ENCODE data around the gene CD48. TPM values are rescaled to one million over a fixed set of nuclear protein-coding genes. Genes with fewer than 3 reads are reported as not detected.
A peak's percentile ranks its signal among the peaks of the same experiment; 100 is the strongest.

CD48 gene
- total RNA-seq, 2 donors from 2014 or later: 4.9 to 9.2 TPM

- intact Hi-C loops (cut with DNase I): loop anchor here (5.0 kb wide), 1 partner anchor 147 kb away; no protein-coding TSS in a partner anchor
- no peaks in the 10 kb centered on the region for H3K36me3 ChIP-seq
Measured at GRCh38 chr1:160679893-160680292, 31.7 kb downstream of the CD48 start.

GRCh38 chr1:160676869-160677597 is 34.6 kb downstream of the CD48 start:
- no peaks in the 10 kb centered on the region for H3K36me3 ChIP-seq
- no peak overlapping the region for H3K9ac ChIP-seq (ENCODE audit: low read depth in 2 of 2, low read length in 2 of 2)
- no peak for TF ChIP-seq CTCF (IDR thresholded peaks at IDR 0.05)
- H3K27me3 ChIP-seq: no peaks in the 10 kb centered on the region
- H3K27ac ChIP-seq: no peak overlapping the region
- intact Hi-C loops (cut with DNase I): loop anchor here (5.0 kb wide), 1 partner anchor 150 kb away; no protein-coding TSS in a partner anchor
- H3K9me3 ChIP-seq: no peaks in the 10 kb centered on the region
- DNase-seq: no peak
- H3K4me1 ChIP-seq: no peaks in the 10 kb centered on the region
- H3K4me3 ChIP-seq: no peak overlapping the region

More at GRCh38 chr1:160679893-160680292, 31.7 kb downstream of the CD48 start:
- Histone ChIP-seq H3K27ac (no peak overlapping the region), H3K9ac (ENCODE audit: low read depth in 2 of 2, low read length in 2 of 2) (no peak overlapping the region), H3K27me3 (no peaks in the 10 kb centered on the region), H3K9me3 (no peaks in the 10 kb centered on the region), H3K4me3 (no peak overlapping the region), H3K4me1 (no peaks in the 10 kb centered on the region)
- no peak for DNase-seq
- TF ChIP-seq CTCF (IDR thresholded peaks at IDR 0.05): no peak

- peak; percentile 70 for DNase-seq
- peak; percentile 62 for TF ChIP-seq CTCF (IDR thresholded peaks at IDR 0.05)
- Histone ChIP-seq H3K27ac (no peak overlapping the region), H3K4me1 (no peaks in the 10 kb centered on the region), H3K9ac (ENCODE audit: low read depth in 2 of 2, low read length in 2 of 2) (no peak overlapping the region), H3K4me3 (no peak overlapping the region), H3K9me3 (no peaks in the 10 kb centered on the region), H3K36me3 (no peaks in the 10 kb centered on the region), H3K27me3 (no peaks in the 10 kb centered on the region)
- intact Hi-C loops (cut with DNase I): loop anchor here (5.0 kb wide), 1 partner anchor 151 kb away; no protein-coding TSS in a partner anchor
Measured at GRCh38 chr1:160675641-160676410, 35.8 kb downstream of the CD48 start.

- no peaks in the 10 kb centered on the region for H3K4me1 ChIP-seq
- no peaks in the 10 kb centered on the region for H3K9me3 ChIP-seq
- no peak for DNase-seq
- TF ChIP-seq CTCF (IDR thresholded peaks at IDR 0.05): no peak
- H3K4me3 ChIP-seq: no peak overlapping the region
- H3K36me3 ChIP-seq: no peaks in the 10 kb centered on the region
- H3K27me3 ChIP-seq: no peaks in the 10 kb centered on the region
- intact Hi-C loops (cut with DNase I): no loop called here
- H3K9ac ChIP-seq (ENCODE audit: low read depth in 2 of 2, low read length in 2 of 2): no peak overlapping the region
- H3K27ac ChIP-seq: no peak overlapping the region
Measured at GRCh38 chr1:160674415-160674814, 37.2 kb downstream of the CD48 start.

GRCh38 chr1:160672789-160673695 is 38.6 kb downstream of the CD48 start:
- intact Hi-C loops (cut with DNase I): no loop called here
- no peaks in the 10 kb centered on the region for H3K36me3 ChIP-seq
- no peak for TF ChIP-seq CTCF (IDR thresholded peaks at IDR 0.05)
- H3K27ac ChIP-seq: no peak overlapping the region
- no peak for DNase-seq
- H3K4me3 ChIP-seq: no peak overlapping the region
- H3K27me3 ChIP-seq: no peaks in the 10 kb centered on the region
- H3K9me3 ChIP-seq: no peaks in the 10 kb centered on the region
- H3K9ac ChIP-seq (ENCODE audit: low read depth in 2 of 2, low read length in 2 of 2): no peak overlapping the region
- no peaks in the 10 kb centered on the region for H3K4me1 ChIP-seq

All from colonic mucosa (tissue), 4 donors.